ENCODE measurements around the gene GATA5.
"Not testable (repeated sequence)": the region's sequence is repeated elsewhere in the genome, so short reads cannot be mapped to it uniquely, and the experiment has no call there.

The GATA5 gene

DNA sequence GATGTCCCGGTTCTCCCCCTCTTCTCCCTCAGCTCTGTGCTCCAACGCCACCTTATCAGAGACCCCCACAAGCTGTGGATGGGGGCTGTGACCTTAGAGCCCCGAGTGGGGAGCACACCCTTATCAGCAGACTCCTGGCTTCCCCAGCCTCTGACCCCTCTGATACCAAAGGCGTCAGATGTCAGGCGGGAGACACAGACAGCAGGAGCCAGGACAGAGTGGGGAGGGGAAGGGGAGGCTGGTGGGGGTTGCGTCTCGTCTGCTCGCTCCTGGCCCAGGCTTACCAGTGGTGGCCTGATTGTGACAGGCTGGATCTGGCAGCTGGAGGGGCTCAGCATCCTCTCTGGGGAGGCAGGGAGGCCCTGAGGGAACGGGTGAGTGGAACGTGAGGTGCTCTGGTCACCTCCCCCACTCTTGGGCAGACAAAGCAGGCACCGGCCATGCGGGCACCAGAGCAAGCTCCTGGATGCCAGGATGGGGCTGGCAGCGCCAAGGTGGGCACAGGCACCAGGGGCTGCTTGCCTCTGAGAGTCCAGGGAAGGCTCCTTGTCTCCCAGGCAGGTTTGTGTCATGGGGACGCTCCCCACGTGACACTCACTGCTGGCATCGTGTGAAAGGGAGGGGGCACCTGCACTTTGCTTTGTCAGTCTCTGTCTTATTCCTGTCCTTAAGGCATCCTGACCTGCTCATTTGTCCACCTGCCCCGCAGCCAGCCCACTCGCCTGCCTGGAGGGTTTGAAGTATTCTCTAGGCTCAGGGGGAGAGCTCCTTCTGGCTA is 27.8 kb upstream of the GATA5 start:
- DNase-seq: no peak

DNA sequence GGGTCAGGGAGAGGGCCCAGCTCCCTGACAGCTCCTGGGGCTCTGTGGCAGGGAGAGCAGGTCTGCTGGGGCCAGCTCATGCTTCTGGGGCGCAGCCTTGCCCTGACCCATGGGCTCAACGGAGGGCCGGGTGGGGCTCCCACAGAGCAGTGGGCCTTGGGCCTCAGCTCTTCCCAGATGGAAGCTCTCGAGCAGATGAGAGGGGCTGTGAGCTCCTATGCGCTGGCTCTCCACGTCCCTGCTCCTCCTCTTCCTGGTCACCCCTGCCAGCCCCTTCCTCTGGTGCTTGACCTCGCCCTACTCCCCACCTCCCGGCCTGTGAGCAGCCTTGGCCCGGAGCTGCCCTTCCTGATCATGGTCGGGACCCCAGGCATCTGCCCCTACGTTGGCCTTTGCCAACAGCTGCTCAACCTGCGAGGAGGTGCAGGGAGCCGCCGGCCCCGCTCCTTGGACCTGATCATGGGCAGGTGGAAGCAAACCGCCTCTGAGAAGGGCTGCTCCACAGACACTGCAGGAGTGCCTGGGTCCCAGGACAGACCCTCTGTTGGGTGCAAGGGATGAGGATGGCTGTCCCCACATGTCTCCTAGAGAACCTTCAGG is 26.8 kb upstream of the GATA5 start:
- DNase-seq: no peak

DNA sequence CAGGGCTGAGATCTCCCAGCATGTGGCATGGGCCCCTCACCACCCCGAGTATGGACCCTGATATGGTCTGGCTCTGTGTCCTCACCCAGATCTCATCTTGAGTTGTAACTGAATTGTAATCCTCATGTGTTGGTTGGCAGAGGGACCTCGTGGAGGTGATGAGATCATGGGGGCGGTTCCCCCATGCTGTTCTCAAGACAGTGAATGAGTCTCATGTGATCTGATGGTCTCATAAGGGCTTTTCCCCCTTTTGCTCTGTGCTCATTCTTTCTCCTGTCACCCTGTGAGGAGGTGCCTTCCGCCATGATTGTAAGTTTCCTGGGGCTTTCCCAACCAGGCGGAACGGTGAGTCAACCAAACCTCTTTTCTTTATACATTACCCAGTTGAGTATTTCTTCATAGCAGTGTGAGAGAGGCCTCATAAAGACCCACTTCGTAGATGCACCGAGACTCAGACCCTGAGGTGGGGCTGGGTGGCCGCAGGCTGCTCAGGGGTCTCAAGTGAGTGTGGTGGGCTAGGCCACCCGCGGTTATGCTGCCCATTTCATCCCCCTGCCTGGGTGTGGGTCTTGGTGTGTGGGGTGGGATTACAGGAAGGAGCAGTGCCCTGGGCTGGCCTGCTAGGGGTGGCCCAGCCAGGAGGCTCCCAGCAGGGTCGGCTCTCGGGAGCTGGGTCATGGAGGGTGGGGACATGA is 26.2 kb upstream of the GATA5 start:
- peak; percentile 55 for DNase-seq

DNA sequence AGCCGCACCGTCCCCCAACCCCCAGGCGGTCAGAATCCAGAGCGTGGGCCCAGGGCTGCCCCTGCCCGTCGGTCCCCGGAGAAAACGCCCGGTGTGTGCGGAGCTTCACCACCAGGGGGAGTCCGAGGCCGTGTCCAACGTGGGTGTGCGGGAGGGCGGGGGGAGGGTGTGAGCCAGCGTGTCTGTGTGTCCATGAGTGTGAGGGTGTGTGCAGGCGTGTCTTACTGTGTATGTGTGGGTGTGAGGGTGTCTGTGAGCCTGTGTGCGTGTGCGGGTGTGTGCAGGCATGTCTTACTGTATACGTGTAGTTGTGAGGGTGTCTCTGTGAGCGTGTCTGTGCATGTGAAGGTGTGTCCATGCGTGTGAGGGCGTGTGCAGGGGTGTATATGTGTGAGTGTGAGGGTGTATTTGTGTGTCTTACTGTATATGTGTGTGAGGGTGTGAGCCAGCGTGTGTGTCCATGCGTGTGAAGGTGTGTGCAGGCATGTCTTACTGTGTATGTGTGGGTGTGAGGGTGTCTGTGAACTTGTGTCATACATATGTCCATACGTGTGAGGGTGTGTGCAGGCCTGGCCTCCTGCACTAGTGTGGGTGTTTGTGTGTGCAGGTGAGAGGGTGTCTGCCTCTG is 24.6 kb upstream of the GATA5 start:
- DNase-seq: peak; percentile 83

DNA sequence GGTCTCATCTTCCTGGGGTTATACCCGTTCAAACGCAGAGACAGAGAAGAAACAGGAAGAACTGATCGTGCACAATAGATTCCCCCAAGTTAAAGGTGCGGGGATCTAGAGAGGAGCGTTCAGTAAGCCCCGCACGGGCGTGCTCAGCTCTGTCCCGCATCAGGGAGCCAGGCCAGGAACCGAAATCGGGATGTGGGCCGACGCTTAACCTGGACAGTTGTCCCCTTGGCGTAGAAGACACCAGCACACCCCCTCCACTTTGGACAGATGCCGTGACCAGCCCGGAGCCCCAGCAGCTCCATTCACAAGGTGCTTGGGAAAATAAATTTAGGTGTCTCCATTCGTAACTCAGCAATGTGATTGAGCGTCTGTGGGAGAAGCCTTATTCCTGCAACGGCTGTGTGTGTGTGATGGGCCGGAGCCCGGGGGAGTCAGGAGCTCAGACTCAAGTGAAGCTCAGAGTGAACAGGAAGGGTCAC is 24.0 kb upstream of the GATA5 start:
- DNase-seq: no peak

DNA sequence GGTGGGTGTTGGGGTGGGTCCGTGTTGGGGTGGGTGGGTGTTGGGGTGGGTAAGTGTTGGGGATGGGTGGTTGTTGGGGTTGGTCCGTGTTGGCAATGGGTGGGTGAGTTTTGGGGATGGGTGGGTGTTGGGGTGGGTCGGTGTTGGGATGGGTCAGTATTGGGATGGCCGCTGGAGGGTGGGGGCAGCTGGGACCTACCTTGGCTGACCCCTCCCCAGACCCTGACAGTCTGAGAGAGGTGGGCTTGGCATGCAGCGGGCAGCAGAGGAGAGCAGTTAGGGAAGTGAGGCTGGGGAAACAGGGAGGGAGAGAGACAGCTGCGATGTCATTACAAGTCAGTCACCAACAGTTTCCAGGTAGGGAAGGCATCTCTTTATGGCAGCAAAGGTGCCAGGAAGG is 23.1 kb upstream of the GATA5 start:
- no peak for DNase-seq

DNA sequence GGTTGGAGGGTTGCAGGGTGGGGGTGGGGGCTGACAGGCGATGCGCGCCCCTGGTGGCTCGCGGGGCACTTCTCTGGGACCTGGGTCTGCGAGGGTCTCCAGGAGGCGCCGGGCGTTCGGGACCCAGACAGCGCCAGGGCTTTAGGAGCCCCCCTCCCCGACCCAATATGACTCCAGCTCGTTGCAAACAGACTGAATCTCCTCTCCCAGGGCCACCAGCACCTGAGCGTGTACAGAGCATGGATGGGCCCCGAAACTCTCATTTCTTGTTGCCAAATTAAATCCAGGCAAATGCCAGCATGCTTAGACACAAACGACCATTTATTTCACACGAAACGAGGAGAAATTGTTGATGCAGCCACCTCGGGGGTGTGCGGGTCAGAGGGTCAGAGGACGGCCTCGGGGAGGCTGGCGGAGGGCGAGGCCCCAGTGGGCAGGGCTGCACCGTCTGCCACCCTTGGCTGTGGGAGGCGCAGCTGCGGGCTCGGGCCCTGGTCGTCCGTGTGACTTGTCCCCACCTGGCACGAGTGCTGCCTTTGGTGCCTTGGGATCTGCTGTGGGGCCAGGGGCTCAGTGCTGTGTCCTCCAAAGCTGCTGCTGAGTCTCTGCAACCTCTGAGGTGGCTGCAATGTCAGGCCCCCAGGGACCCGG is 20.9 kb upstream of the GATA5 start:
- DNase-seq: no peak

DNA sequence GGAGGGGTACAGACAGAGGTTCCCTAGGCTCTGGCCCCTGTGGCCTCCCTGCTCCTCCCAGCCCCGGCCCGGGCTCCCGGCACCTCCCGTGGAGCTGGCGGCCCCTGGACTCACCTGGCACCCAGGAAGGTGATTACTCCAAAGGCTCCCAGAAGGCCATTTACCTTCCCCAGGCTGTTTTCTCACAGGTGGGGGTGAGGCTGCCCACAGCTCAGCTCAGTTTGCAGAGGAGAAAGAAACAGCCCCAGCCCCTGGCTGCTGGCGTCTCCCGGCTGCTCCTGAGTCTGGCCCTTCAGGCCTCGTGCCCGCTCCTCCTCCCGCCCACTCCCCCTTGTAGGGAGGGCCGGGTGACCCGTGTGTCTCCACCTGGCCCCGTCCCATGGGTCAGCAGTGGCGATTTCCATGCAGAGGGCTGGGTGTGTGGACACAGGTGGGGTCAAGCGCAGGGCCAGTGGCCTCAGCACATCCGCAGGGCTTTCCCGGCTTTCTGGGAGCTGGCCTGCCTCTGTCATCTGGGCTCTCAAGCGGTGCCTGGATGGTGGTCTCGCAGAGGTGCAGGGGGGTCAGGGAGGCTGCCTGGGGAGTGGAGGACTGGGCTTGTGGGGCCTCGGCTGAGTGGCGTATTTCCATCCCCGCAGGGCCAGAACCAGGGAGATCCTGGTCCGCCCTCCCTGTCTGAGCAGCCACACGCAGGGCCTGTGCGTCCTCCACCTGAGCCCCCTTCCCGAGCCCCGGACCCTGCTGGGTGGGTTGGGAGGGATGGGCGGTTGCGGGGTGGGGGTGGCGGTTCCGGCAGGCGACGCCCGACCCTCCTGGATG is 20.2 kb upstream of the GATA5 start:
- no peak for DNase-seq

DNA sequence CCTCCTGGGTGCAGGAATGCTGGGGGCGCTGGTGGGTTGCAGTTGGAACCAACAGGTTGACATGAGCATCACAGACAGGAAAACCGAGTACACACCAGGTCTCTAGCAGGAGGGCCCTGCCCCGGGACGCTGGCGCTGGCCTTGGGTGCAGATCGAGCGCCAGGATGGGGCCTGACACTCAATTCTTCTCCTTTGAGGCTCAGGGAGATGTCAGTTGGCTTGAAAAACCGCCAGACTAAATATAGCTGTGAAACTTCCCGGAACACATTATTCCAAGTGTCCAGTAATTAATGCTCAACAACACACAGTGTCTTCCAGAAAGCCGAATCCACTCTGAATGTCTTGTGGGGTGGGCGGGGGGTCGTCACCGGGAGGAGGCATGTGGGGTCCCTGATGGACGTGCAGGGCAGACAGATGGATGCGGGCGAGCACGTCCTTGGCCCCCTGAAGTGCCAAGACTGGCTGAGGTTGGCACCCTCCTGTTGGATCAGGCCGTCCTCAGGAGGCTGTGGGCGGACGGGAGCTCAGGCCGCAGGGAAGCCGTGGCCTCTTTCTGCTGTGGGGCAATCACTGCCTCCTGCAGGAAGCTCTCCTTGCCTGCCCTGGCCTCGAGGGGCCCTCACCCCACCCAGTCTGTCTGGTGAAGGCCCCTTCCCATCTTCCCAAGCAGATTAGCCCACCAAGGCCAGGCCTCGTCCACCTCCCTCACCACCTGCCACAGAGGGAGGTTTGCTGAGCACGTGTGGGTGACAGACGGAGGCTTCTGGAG is 19.4 kb upstream of the GATA5 start:
- DNase-seq: no peak

DNA sequence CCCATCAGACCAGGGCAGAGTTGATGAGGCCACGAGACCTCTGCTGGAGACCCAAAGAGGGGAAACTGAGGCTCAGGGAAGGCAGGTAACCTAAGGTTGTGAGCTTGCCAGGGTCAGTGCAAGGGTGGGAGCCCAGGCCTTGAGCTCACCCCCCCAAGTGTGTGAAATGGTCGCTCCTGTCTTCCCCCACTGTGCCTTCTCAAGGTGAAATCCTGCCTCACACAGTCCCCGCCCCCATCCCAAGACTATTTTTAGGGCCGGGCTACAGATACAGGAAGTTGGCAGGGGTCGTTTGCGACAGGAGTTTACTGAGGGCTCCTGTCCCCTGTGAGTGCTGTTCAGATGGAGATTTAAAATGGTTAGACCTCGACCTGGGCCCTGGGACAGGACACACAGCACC is 18.7 kb upstream of the GATA5 start:
- no peak for DNase-seq

DNA sequence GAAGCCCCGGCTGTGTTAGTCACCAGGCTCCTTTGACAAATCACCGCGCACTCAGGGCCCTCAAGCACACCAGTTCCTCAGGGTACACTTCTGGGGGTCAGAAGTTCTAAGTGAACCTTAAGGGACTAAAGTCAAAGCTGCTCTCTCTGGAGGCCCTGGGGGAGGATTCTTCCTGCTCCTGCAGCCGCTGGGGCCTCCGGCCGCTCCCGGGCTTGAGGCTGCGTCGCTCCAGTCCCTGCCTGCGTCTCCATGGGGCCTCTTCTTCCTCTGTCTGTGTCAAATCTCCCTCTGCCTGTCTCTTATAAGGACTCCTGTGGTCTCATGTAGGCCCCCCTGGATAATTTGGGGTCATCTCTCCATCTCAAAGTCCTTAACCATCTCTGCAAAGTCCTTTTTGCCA is 18.1 kb upstream of the GATA5 start:
- no peak for DNase-seq

DNA sequence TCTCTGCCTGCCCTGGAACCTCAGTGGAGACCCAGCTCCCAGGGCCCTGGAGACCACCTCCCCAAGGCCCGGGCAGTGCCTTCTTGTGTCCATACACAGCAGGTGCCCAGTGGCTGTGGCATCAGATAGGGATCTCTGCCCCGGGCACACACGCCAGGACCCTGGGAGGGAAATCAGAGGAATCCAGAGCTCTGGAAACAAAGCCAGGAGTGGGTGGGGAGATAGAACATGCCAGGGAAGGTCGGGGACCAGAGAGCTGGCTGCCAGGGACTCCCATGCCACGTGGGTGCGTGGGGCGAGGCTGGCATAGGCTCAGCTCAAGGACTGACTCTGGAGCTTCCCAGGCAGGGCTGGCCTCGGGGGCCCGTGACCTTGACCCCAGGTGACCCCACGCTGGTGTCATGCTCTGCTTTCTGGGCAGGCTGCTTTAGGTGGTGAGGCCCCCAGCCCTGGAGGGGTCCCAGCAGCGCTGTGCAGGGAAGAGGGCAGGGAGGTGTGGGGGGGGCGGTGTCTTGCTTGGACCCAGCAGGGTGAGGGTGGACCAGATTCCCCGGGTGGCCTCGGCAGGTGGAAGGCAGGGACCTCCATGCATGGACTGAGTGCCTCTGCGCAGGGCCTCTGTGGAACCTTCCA is 17.6 kb upstream of the GATA5 start:
- no peak for DNase-seq

DNA sequence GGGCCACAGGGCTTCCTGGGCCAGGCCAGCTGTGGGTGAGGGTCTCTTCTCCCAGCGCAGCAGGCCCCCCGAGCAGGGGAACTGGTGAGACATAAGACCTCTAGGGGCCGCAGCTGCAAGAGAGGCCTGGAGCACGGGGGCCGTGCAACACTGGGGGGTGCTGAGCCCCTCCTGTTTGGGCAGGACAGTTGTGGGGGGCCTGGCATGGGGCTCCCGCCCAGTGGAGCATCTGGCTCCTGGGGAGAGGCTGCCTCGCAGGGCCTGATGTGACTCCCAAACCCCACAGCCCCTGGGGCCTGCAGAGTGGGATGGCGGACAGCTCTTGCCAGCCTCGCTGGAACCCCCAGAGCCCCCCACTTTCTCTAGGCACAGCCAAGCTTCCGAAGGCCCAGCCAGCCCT is 16.9 kb upstream of the GATA5 start:
- no peak for DNase-seq

DNA sequence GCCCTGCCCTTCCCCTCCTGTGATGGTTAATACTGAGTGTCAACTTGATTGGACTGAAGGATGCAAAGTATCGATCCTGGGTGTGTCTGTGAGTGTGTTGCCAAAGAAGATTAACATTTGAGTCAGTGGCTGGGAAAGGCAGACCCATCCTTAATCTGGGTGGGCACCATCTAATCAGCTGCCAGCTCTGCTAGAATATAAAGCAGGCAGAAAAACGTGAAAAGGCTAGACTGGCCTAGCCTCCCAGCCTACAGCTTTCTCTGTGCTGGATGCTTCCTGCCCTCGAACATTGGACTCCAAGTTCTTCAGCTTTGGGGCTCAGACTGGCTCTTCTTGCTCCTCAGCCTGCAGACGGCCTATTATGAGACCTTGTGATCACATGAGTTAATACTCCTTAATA is 15.0 kb upstream of the GATA5 start:
- DNase-seq: not testable (repeated sequence)

DNA sequence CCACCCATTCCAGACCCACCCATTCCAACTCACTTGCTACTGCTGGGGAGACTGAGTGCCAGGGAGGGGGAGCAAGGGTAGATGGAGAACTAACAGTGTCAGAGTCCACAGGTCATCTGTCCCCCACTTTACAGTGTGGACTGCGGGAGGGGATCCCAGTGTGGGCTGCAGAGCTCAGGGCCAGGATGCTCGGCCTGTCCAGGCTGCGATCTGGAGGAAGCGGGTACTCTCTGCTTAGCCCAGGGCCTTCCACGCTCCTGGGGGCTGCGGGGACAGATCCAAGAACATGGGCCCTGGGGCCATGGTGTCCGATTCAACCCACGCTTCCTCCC is 14.1 kb upstream of the GATA5 start:
- no peak for DNase-seq

DNA sequence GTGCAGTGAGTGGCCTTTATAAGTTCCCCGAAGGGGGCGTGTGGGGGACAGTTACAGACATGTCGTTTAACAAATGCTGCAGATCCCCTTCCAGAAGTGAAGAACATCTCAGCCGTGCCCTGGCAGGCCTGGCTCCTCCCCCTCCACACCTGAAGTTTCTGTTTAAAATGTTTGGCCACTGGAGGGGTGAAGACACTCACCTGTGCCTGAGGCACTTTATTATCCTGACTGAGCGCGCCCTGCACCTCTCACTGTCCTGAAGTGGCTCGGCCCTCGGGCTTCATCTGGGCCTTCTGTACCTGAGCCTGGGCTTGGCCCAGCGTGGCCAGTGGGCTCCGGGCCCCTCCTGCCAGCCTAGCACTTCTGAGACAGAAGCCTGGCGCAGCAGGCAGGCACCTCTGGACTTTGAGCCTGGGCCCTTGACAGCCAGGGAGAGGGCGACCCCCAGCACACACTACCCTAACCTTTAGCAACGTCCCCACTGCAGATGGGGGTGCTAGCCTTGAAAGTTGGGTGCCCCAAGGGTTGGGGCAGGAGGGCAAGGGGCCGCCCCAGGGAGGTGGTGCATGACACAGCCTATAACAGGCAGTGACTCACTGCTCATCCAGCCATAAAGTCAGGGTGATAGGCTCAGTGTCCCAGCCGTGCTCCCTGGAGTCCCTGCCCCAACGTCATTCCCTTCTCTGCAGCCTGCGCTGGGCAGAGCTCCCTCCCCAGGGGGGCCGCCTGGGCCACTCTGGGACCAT is 13.6 kb upstream of the GATA5 start:
- no peak for DNase-seq

DNA sequence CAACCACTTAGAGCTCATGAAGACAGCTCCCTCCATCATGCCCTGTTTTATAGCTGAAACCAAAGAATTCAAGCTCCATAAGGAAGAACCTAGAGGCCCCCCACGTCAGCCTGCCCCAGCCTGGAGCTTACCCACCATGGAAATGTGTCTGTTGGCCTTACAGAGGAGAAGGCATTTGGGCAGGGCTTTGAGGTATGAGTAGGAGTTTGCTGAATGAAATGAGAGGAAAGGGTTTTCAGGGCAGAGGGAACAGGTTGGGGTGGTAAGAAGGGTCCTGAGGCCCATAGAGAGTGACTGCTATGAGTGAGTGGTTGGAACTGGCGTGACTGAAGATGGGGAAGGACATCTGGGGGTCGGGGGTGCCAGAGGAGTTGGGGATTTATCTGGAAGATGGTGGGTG is 12.7 kb upstream of the GATA5 start:
- no peak for DNase-seq

DNA sequence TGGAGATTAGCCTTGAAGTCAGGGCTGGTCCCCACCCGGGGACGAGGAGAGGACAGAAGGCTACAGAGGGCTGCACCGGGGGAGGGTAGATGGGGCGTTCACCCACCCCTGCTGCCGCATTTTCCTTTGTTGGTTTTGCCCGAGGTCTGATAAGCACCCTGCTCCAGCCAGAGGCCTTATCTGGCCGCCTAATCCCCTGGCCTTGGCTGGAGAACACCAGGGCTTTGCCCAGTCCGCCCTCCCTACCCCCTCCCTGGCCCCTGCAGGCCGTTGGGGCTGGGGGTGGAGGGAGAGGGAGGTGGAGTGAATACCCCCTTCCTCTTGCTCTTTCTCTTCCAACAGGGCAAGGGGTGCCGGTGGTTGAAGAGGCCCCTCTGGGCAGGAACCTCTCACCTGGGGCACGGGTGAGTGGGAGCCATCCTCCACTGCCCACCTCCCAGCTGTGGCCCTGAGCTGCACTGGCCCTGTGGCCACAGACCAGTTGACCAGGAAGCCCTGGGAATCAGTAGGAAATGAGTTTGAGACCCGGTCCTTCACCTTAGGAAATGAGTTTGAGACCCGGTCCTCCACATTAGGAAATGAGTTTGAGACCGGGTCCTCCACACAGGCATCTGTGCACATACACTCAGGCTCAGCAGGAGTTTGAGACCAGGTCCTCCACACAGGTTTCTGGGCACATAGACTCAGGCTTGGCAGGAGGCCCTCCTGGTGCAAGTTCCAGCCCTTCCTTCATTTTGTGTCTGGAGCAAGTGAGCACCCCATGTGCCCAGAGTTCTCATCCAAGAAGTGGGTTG is 12.0 kb upstream of the GATA5 start:
- DNase-seq: no peak

DNA sequence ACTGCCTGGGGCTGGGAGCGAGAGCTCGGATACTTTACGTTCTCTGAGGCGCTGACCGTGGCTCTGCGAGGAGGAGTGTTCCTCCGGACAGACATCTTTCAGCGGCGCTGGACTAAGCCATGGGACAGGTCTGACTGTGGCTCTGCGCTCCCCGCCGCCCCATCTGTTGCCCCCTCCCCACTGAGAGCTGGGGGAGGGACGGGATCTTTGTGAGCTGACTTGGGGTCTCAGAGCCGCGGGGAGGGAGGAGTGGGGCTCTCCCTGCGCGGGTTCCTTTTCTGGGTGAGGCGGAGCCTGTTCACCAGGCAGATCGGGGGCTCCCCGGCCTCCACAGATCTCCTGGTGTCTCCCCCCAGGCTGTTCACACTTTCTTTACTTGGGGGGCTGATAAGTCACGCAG is 11.3 kb upstream of the GATA5 start:
- DNase-seq: no peak

DNA sequence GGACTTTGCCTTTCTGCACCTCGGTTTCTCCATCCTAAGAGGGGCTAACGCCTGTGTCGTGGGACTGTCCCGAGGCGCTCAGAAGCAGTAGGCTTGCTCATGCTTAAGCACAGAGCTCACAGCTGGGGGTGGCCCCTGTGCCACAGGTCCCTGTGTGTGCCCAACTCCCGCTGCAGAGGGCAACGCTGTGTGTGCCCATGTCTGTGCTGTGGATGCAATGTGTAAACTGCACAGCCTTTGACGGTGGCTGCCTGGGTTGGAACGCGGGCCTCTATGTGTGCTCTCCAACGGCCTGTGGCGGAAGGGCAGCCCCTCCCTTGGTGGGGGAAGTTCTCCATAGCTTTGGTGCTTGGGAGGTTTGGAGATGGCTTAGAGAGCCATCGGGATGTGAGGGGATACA is 10.7 kb upstream of the GATA5 start:
- no peak for DNase-seq

Measured in activated T-cell treated with anti-CD3 and anti-CD28 coated beads for 4 hours (primary cell).